ENCODE results near the gene LRRC4B. TPM values are rescaled to one million over a fixed set of nuclear protein-coding genes. Genes with fewer than 3 reads are reported as not detected.

Gene LRRC4B
- total and polyA plus RNA-seq, 2 of the 8 experiments (the other 6 are each of a cell fraction or from before 2014, with no cell fraction given): 13.4 to 21.2 TPM

GRCh38 chr19:50536662-50537305, 31.5 kb downstream of the LRRC4B start:
- H3K4ac ChIP-seq (replicated peaks; ENCODE audit: insufficient read length, low read depth, low read length): no peak overlapping the region
- 0 out of 8 replicates have a peak, but pooled peaks cover 0 to 3% (median 0%) of the 10 kb centered on the region in 4 experiments for H3K36me3 ChIP-seq (ENCODE audit: control insufficient read depth in 2 of 4, insufficient read depth in 4 of 4, low read length in 3 of 4)
- H3K23me2 ChIP-seq (ENCODE audit: low read depth, low read length): no peaks in the 10 kb centered on the region; the same call in 1 of the 2 replicates
- ChIA-PET CTCF (ENCODE audit: partially characterized antibody) (interaction anchor here (0.6 to 17.1 kb wide), 38 partner anchors 10 to 270 kb away, joined by 3 to 269 read pairs (median 7); partner anchors contain the start of genes ASPDH, JOSD2, NR1H2 and POLD1), POLR2A (ENCODE audit: partially characterized antibody) (interaction anchor here (1.3 to 2.0 kb wide), 3 partner anchors 19 to 243 kb away, joined by 3 to 8 read pairs (median 4); no protein-coding TSS in a partner anchor)
- H3K4me1 ChIP-seq (replicated peaks in 1 of 4; ENCODE audit: control insufficient read depth in 3 of 4, insufficient read depth in 4 of 4, low read length in 3 of 4): no peaks in the 10 kb centered on the region
- H3K14ac ChIP-seq (ENCODE audit: insufficient read length): no peak overlapping the region
- no peak overlapping the region for H2AK5ac ChIP-seq (ENCODE audit: low read depth, low read length)
- H4K20me1 ChIP-seq (replicated peaks in 1 of 2; ENCODE audit: control insufficient read depth in 1 of 2, insufficient read depth in 2 of 2, low read length in 2 of 2): peaks cover 0 to 4% of the 10 kb centered on the region in 2 experiments
- no peaks in the 10 kb centered on the region for H3K27me3 ChIP-seq (replicated peaks in 1 of 4; ENCODE audit: control insufficient read depth in 3 of 4, extremely low read depth in 1 of 4, insufficient read depth in 3 of 4, low read length in 3 of 4)
- no peak for FAIRE-seq
- no peak overlapping the region for H2BK12ac ChIP-seq (ENCODE audit: low read depth, low read length)
- H3K23ac ChIP-seq (ENCODE audit: insufficient read length): no peak overlapping the region
- no peak overlapping the region for H3K56ac ChIP-seq (replicated peaks; ENCODE audit: insufficient read length, low read depth, low read length)
- no peak overlapping the region; a peak in 1 of 7 replicates for H3K9ac ChIP-seq (replicated peaks in 1 of 4; ENCODE audit: extremely low read depth in 1 of 4, low read depth in 3 of 4, low read length in 3 of 4)
- peaks cover 0 to 3% of the 10 kb centered on the region in 2 experiments; a peak in 1 of 4 replicates for H3K9me3 ChIP-seq (ENCODE audit: insufficient read depth in 2 of 2, low read depth in 1 of 2, low read length in 1 of 2)
- H4K91ac ChIP-seq (replicated peaks; ENCODE audit: insufficient read length, low read length): no peak overlapping the region
- H4K5ac ChIP-seq (ENCODE audit: insufficient read length, low read depth, low read length): no peak overlapping the region
- WGBS, 2 experiments (ENCODE audit: extremely low coverage in 1 of 2, insufficient coverage in 1 of 2, insufficient read length in 1 of 2, insufficient replicate concordance in 2 of 2, low coverage in 1 of 2, low lambda C conversion rate in 2 of 2, missing lambda C conversion rate in 1 of 2): 87% methylated on average over 16 of the region's 16 CpGs; no CpG with 5 or more reads in 1 of the 2 experiments
- no peak overlapping the region for H2AFZ ChIP-seq (ENCODE audit: low read length)
- no peak overlapping the region for H3K18ac ChIP-seq (ENCODE audit: extremely low read depth, low read length)
- no peak overlapping the region for H2BK20ac ChIP-seq (ENCODE audit: low read length)
- no peak overlapping the region for H2BK120ac ChIP-seq (replicated peaks; ENCODE audit: low read depth, low read length)
- no peak overlapping the region for H4K8ac ChIP-seq (ENCODE audit: extremely low read depth, insufficient read depth, low read length)
- H2BK15ac ChIP-seq (ENCODE audit: low read length): peak overlapping the region; percentile 46; the same call in 1 of the 2 replicates
- H3K79me1 ChIP-seq (ENCODE audit: low read depth, low read length): no peaks in the 10 kb centered on the region
- no peak overlapping the region for H3K4me3 ChIP-seq (ENCODE audit: extremely low read depth in 1 of 4, insufficient read depth in 2 of 4, low read depth in 3 of 4, low read length in 4 of 4)
- no peaks in the 10 kb centered on the region for H3K79me2 ChIP-seq (ENCODE audit: control insufficient read depth in 1 of 2, insufficient read depth in 2 of 2, low read length in 2 of 2)
- DNase-seq (ENCODE audit: low read depth in 1 of 2, low spot score in 2 of 2): no peak
- H3K4me2 ChIP-seq (ENCODE audit: insufficient read depth in 1 of 2, low read depth in 2 of 2, low read length in 2 of 2): no peak overlapping the region
- no peak overlapping the region for H3K27ac ChIP-seq (ENCODE audit: low read depth, low read length)
- no peak overlapping the region for H2BK5ac ChIP-seq (ENCODE audit: low read depth, low read length)
- TF ChIP-seq PHF8 (conservative IDR thresholded peaks at IDR 0.05; ENCODE audit: low read depth, low read length): no peak
- no peak for TF ChIP-seq TEAD4 (IDR thresholded peaks at IDR 0.05; ENCODE audit: low read depth, low read length)
- no peak for TF ChIP-seq SP1 (IDR thresholded peaks at IDR 0.05; ENCODE audit: low read depth, low read length)
- TF ChIP-seq MAFK (IDR thresholded peaks at IDR 0.05; ENCODE audit: low read depth, low read length): no peak
- TF ChIP-seq RAD21 (IDR thresholded peaks at IDR 0.05 in 1 of 2, conservative IDR thresholded peaks at IDR 0.05 in 1 of 2; ENCODE audit: low read depth in 2 of 2, low read length in 2 of 2): 0 out of 4 replicates have a peak, but pooled peaks of 1 of the 2 experiments have one; percentile 4
- no peak for TF ChIP-seq JUN (IDR thresholded peaks at IDR 0.05; ENCODE audit: low read depth, low read length)
- TF ChIP-seq POLR2AphosphoS5 (IDR thresholded peaks at IDR 0.05; ENCODE audit: low read depth, low read length): no peak
- no peak for TF ChIP-seq TBP (IDR thresholded peaks at IDR 0.05; ENCODE audit: low read depth, low read length)
- TF ChIP-seq CTCF (IDR thresholded peaks at IDR 0.05; ENCODE audit: control extremely low read depth in 1 of 3, insufficient read depth in 1 of 3, low read depth in 1 of 3, low read length in 3 of 3): peak in 2 of 3 experiments; percentile 27 to 34; a peak in 2 of 4 replicates
